ENCODE measurements around the gene GADD45B. TPM values are rescaled to one million over a fixed set of nuclear protein-coding genes. Genes with fewer than 3 reads are reported as not detected.

Gene GADD45B
- total RNA-seq, 1 experiment from 2014 or later, result 56.2 TPM

DNA sequence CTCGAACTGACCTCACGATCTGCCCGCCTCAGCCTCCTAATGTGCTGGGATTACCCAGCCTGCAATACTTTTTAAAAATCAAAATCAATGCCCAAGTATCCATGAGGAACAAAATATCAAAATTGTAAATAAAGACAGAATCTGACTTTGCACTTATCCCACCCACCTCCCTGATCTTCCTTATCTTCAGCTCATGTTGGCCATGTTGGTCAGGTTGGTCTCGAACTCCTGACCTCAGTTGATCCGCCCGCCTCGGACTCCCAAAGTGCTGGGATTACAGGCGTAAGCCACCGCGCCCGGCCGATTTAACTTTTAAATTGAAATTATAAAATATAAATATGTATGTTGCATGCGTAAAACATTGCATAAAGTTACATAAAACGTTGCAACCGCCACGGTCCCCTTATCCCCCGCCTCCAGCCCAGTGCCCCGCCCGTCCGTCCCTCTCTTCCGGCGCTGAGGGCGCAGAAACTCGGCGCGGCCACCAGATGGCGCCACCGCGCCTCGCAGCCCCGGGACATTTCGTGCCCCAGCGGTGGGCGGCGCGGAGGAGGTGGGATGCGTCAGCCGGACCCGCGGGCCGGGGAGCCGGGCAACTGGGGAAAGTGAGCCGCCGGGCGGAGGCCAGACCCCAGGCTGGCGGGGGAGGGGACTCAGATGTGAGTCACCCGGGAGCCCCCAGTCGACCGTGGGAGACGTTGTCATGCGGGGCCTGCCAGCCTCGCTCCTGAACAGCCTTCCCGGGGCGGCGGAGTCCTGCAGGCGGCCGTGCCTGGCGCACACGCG is 1.5 kb upstream of the GADD45B start:
- no peak for TF ChIP-seq POLR2AphosphoS5 (IDR thresholded peaks at IDR 0.05; ENCODE audit: low read depth, low read length)
- TF ChIP-seq, protein P1, sequence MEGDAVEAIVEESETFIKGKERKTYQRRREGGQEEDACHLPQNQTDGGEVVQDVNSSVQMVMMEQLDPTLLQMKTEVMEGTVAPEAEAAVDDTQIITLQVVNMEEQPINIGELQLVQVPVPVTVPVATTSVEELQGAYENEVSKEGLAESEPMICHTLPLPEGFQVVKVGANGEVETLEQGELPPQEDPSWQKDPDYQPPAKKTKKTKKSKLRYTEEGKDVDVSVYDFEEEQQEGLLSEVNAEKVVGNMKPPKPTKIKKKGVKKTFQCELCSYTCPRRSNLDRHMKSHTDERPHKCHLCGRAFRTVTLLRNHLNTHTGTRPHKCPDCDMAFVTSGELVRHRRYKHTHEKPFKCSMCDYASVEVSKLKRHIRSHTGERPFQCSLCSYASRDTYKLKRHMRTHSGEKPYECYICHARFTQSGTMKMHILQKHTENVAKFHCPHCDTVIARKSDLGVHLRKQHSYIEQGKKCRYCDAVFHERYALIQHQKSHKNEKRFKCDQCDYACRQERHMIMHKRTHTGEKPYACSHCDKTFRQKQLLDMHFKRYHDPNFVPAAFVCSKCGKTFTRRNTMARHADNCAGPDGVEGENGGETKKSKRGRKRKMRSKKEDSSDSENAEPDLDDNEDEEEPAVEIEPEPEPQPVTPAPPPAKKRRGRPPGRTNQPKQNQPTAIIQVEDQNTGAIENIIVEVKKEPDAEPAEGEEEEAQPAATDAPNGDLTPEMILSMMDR (IDR thresholded peaks at IDR 0.05), result peak; percentile 92
- TF ChIP-seq, protein P2, sequence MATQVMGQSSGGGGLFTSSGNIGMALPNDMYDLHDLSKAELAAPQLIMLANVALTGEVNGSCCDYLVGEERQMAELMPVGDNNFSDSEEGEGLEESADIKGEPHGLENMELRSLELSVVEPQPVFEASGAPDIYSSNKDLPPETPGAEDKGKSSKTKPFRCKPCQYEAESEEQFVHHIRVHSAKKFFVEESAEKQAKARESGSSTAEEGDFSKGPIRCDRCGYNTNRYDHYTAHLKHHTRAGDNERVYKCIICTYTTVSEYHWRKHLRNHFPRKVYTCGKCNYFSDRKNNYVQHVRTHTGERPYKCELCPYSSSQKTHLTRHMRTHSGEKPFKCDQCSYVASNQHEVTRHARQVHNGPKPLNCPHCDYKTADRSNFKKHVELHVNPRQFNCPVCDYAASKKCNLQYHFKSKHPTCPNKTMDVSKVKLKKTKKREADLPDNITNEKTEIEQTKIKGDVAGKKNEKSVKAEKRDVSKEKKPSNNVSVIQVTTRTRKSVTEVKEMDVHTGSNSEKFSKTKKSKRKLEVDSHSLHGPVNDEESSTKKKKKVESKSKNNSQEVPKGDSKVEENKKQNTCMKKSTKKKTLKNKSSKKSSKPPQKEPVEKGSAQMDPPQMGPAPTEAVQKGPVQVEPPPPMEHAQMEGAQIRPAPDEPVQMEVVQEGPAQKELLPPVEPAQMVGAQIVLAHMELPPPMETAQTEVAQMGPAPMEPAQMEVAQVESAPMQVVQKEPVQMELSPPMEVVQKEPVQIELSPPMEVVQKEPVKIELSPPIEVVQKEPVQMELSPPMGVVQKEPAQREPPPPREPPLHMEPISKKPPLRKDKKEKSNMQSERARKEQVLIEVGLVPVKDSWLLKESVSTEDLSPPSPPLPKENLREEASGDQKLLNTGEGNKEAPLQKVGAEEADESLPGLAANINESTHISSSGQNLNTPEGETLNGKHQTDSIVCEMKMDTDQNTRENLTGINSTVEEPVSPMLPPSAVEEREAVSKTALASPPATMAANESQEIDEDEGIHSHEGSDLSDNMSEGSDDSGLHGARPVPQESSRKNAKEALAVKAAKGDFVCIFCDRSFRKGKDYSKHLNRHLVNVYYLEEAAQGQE (IDR thresholded peaks at IDR 0.05; ENCODE audit: insufficient read depth in 1 of 2, low read depth in 2 of 2, low read length in 1 of 2), result 0 out of 4 replicates have a peak, but pooled peaks of 1 of the 2 experiments have one; percentile 21
- intact Hi-C loops (cut with micrococcal nuclease; ENCODE audit: unreplicated experiment), result loop anchor here (2.0 to 10.0 kb wide), 2 partner anchors 70 to 136 kb away; no protein-coding TSS in a partner anchor

DNA sequence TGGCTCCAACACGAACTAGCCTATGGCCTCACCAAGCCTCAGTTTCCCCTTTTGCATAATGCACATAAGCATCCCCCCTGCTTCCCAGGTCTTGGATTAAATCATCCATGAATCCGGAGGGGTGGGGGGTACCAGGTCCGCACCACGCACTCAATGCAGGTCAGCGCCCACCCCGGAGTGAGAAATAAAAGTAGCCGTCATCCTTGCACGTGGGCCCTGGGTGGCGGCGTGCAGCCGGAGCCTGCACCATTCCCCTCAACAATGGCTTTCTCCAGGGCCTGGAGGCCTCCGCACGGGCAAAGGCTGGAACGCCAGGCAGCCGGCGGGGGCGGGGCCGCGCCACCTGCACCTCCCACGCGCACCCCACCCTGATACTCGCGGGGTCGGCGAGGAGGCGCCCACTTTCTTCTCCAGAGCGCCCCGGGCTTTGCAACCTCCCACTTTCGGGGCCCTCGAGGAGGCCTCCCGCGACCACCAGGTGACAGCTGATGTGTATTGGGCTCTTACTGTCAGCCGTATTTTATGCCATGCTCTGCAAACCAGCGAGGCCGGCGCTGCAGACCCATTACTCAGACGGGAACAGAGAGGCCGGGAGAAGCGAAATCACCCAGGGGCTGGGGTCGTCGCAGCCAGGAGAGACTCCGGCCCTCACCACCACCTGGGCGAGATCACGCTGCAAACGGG is 767 bp upstream of the GADD45B start:
- ATAC-seq (peak; percentile 44), DNase-seq (ENCODE audit: low read depth, low spot score) (no peak)
- BruUV-seq (replicated peaks), result no TSS peak
- CTCF ChIA-PET, result interaction anchor here (1.0 to 1.6 kb wide), 2 partner anchors 104 to 136 kb away, joined by 5 to 6 read pairs; no protein-coding TSS in a partner anchor
- Histone ChIP-seq H3K4me3 (ENCODE audit: low read depth in 2 of 2, low read length in 2 of 2) (peak overlapping the region; percentile 82 to 94), H3K27me3 (ENCODE audit: control insufficient read depth, insufficient read depth, low read length) (no peaks in the 10 kb centered on the region), H3K4me1 (ENCODE audit: control insufficient read depth, insufficient read depth, low read length) (peaks cover 7% of the 10 kb centered on the region), H3K9me3 (ENCODE audit: control insufficient read depth, insufficient read depth, low read depth, low read length) (no peaks in the 10 kb centered on the region), H3K27ac (ENCODE audit: low read length) (peak overlapping the region; percentile 75), H3K36me3 (ENCODE audit: control insufficient read depth, insufficient read depth, low read length) (peaks cover 3% of the 10 kb centered on the region)
- TF ChIP-seq TCF7L2 (IDR thresholded peaks at IDR 0.05; ENCODE audit: low read depth, low read length) (no peak), SIN3A (IDR thresholded peaks at IDR 0.05; ENCODE audit: borderline replicate concordance, insufficient read depth, low read depth, low read length) (0 out of 2 replicates have a peak, but pooled peaks have one; percentile 68)
- intact Hi-C loops (cut with micrococcal nuclease; ENCODE audit: unreplicated experiment) (loop anchor here (2.0 to 10.0 kb wide), 2 partner anchors 70 to 136 kb away; no protein-coding TSS in a partner anchor), in situ Hi-C loops (cut with HindIII; ENCODE audit: low pct_unique_long_range_greater_than_20kb, low sequenced_read_pairs) (no loop called here)
- POLR2A ChIA-PET, result interaction anchor here (1.0 to 1.6 kb wide), 5 partner anchors 65 to 124 kb away, joined by 3 to 11 read pairs (median 5); no protein-coding TSS in a partner anchor

More for the DNA sequence above, 1.5 kb upstream of the GADD45B start:
- Histone ChIP-seq H3K27ac (ENCODE audit: low read length) (peak overlapping the region; percentile 80), H3K4me1 (ENCODE audit: control insufficient read depth, insufficient read depth, low read length) (peaks cover 3% of the 10 kb centered on the region; the same call in 1 of the 2 replicates), H3K9me3 (ENCODE audit: control insufficient read depth, insufficient read depth, low read depth, low read length) (no peaks in the 10 kb centered on the region), H3K36me3 (ENCODE audit: control insufficient read depth, insufficient read depth, low read length) (peaks cover 3% of the 10 kb centered on the region), H3K27me3 (ENCODE audit: control insufficient read depth, insufficient read depth, low read length) (no peaks in the 10 kb centered on the region), H3K4me3 (ENCODE audit: low read depth in 2 of 2, low read length in 2 of 2) (peak overlapping the region; percentile 82 to 94)
- ChIA-PET CTCF (interaction anchor here (0.6 to 1.6 kb wide), 3 partner anchors 103 to 158 kb away, joined by 4 to 9 read pairs (median 6); no protein-coding TSS in a partner anchor), POLR2A (no interaction called here)
- BruUV-seq (replicated peaks), result no TSS peak
- DNase-seq (ENCODE audit: low read depth, low spot score), result no peak
- in situ Hi-C loops (cut with HindIII; ENCODE audit: low pct_unique_long_range_greater_than_20kb, low sequenced_read_pairs), result no loop called here
- ATAC-seq, result peak; percentile 32

Data from Panc1 (cell line).